Vagina (tissue), 2 donors: Measurements from ENCODE around the gene HOXD11. TPM values are rescaled to one million over a fixed set of nuclear protein-coding genes. Genes with fewer than 3 reads are reported as not detected.

ENCODE experiments used
- DNase-seq, 2 donors: peaks; one replicate each; pipeline ENCODE4 v3.0.0-alpha.2; 2017; ENCODE audit errors: extremely low spot score in 2 of 2
- H3K27ac ChIP-seq: fragments of 200-600 bp; sonication (generic); one replicate; pipeline ENCODE4 v1.5.1; 2019
- H3K27me3 ChIP-seq: fragments of 200-600 bp; sonication (generic); one replicate; pipeline ENCODE4 v1.5.1; 2019
- H3K36me3 ChIP-seq, 2 donors: fragments of 200-600 bp; sonication (generic); one replicate each; pipeline ENCODE4 v1.5.1; 2017 to 2019
- H3K4me1 ChIP-seq: fragments of 200-600 bp; sonication (generic); one replicate; pipeline ENCODE4 v1.5.1; 2019
- H3K4me3 ChIP-seq, 2 donors: fragments of 200-600 bp; sonication (generic); 1 replicate in 1 of 2; 2 replicates in 1 of 2; pipeline ENCODE4 v1.5.1; 2016 to 2019
- H3K9me3 ChIP-seq: fragments of 200-600 bp; sonication (generic); one replicate; pipeline ENCODE4 v1.5.1; 2019
- CTCF ChIP-seq, 3 experiments: fragments of 450-650 bp in 2 of 3; fragments of 200-600 bp in 1 of 3; sonication (generic) in 1 of 3; IDR thresholded peaks; one replicate each; pipeline ENCODE4 v1.5.1; 2017 to 2019; ENCODE audit warnings: antibody characterized with exemption in 3 of 3, mild to moderate bottlenecking in 2 of 3, moderate library complexity in 2 of 3
- POLR2A ChIP-seq, 2 donors: fragments of 450-650 bp; IDR thresholded peaks; one replicate each; pipeline ENCODE4 v1.6.1; 2017; ENCODE audit warnings: antibody characterized with exemption in 2 of 2, mild to moderate bottlenecking in 2 of 2, moderate library complexity in 2 of 2
- POLR2AphosphoS5 ChIP-seq, 2 donors: sonication (generic); formaldehyde crosslinking; IDR thresholded peaks; one replicate each; pipeline ENCODE4 v1.9.0; 2017; ENCODE audit warnings: antibody characterized with exemption in 2 of 2, mild to moderate bottlenecking in 2 of 2, low read depth in 1 of 2; ENCODE audit not compliant: insufficient read depth in 1 of 2
- intact Hi-C: fragments of 100-400 bp; cut with DNase I; formaldehyde crosslinking; loops from one replicate; pipeline ENCODE4 v1.15.1; 2023
- total RNA-seq: library from RNA; depleted of rRNA; stranded (reverse); fragments of >200 nt; gene quantifications from one replicate; pipeline ENCODE4 v1.2.3, GENCODE V29; 2016

HOXD11 gene
- total RNA-seq, 1 donor from 2014 or later, result 19.4 TPM

GRCh38 chr2:176142281-176142680, 35.2 kb downstream of the HOXD11 start:
- TF ChIP-seq POLR2AphosphoS5 (IDR thresholded peaks at IDR 0.05; ENCODE audit: insufficient read depth in 1 of 2, low read depth in 1 of 2) (no peak), POLR2A (IDR thresholded peaks at IDR 0.05) (no peak), CTCF (IDR thresholded peaks at IDR 0.05) (no peak)
- intact Hi-C loops, result loop anchor here (5.0 kb wide), 1 partner anchor 315 kb away; no protein-coding TSS in a partner anchor

GRCh38 chr2:176145085-176145969, 38.2 kb downstream of the HOXD11 start:
- no peaks in the 10 kb centered on the region for H3K27me3 ChIP-seq
- intact Hi-C loops, result no loop called here

More at GRCh38 chr2:176142281-176142680, 35.2 kb downstream of the HOXD11 start:
- H3K27me3 ChIP-seq, result no peaks in the 10 kb centered on the region
- DNase-seq, result no peak
- no peaks in the 10 kb centered on the region for H3K36me3 ChIP-seq
- H3K27ac ChIP-seq, result no peak overlapping the region
- no peak overlapping the region for H3K4me3 ChIP-seq
- H3K4me1 ChIP-seq, result peaks cover 11% of the 10 kb centered on the region
- H3K9me3 ChIP-seq, result no peaks in the 10 kb centered on the region

GRCh38 chr2:176146101-176146500, 39.0 kb downstream of the HOXD11 start:
- no peaks in the 10 kb centered on the region for H3K27me3 ChIP-seq
- no peak for TF ChIP-seq CTCF (IDR thresholded peaks at IDR 0.05)
- TF ChIP-seq POLR2AphosphoS5 (IDR thresholded peaks at IDR 0.05; ENCODE audit: insufficient read depth in 1 of 2, low read depth in 1 of 2), result no peak
- no peak for TF ChIP-seq POLR2A (IDR thresholded peaks at IDR 0.05)
- no peak for DNase-seq
- peaks cover under 1% of the 10 kb centered on the region for H3K4me1 ChIP-seq
- H3K27ac ChIP-seq, result no peak overlapping the region
- intact Hi-C loops, result no loop called here
- H3K36me3 ChIP-seq, result no peaks in the 10 kb centered on the region
- H3K9me3 ChIP-seq, result no peaks in the 10 kb centered on the region
- no peak overlapping the region for H3K4me3 ChIP-seq

More at GRCh38 chr2:176145085-176145969, 38.2 kb downstream of the HOXD11 start:
- Histone ChIP-seq H3K9me3 (no peaks in the 10 kb centered on the region), H3K36me3 (no peaks in the 10 kb centered on the region), H3K4me3 (no peak overlapping the region), H3K27ac (no peak overlapping the region), H3K4me1 (peaks cover 8% of the 10 kb centered on the region)
- TF ChIP-seq POLR2AphosphoS5 (IDR thresholded peaks at IDR 0.05; ENCODE audit: insufficient read depth in 1 of 2, low read depth in 1 of 2), result no peak
- TF ChIP-seq POLR2A (IDR thresholded peaks at IDR 0.05), result no peak
- no peak for TF ChIP-seq CTCF (IDR thresholded peaks at IDR 0.05)
- no peak for DNase-seq

GRCh38 chr2:176146645-176147044, 39.6 kb downstream of the HOXD11 start:
- no peaks in the 10 kb centered on the region for H3K36me3 ChIP-seq
- no peak for DNase-seq
- H3K4me3 ChIP-seq, result no peak overlapping the region
- intact Hi-C loops, result no loop called here
- H3K4me1 ChIP-seq, result no peaks in the 10 kb centered on the region
- H3K27me3 ChIP-seq, result no peaks in the 10 kb centered on the region
- H3K9me3 ChIP-seq, result no peaks in the 10 kb centered on the region
- H3K27ac ChIP-seq, result no peak overlapping the region
- TF ChIP-seq POLR2A (IDR thresholded peaks at IDR 0.05) (no peak), POLR2AphosphoS5 (IDR thresholded peaks at IDR 0.05; ENCODE audit: insufficient read depth in 1 of 2, low read depth in 1 of 2) (no peak), CTCF (IDR thresholded peaks at IDR 0.05) (no peak)
